Thyroid gland (tissue), 4 donors: ENCODE data around the gene RNF141. TPM values are rescaled to one million over a fixed set of nuclear protein-coding genes. Genes with fewer than 3 reads are reported as not detected.

Experiments
- DNase-seq, 2 donors: peaks; one replicate each; pipeline ENCODE4 v3.0.0-alpha.2; 2019
- H3K27ac ChIP-seq, 3 donors: fragments of 200-600 bp; sonication (generic); 1 replicate in 2 of 3; 2 replicates in 1 of 3; pipeline ENCODE4 v1.5.1; 2016 to 2019; ENCODE audit warnings: mild to moderate bottlenecking in 1 of 3, moderate library complexity in 1 of 3
- H3K27me3 ChIP-seq: fragments of 200-600 bp; sonication (generic); one replicate; pipeline ENCODE4 v1.5.1; 2019
- H3K36me3 ChIP-seq, 2 donors: fragments of 200-600 bp; sonication (generic); one replicate each; pipeline ENCODE4 v1.5.1; 2016 to 2019
- H3K4me1 ChIP-seq, 2 donors: fragments of 200-600 bp; sonication (generic); one replicate each; pipeline ENCODE4 v1.5.1; 2017 to 2019
- H3K4me3 ChIP-seq, 3 donors: fragments of 200-600 bp; sonication (generic); replicated peaks in 1 of 3; 1 replicate in 2 of 3; 2 replicates in 1 of 3; pipeline ENCODE4 v1.5.1; 2016; ENCODE audit warnings: mild to moderate bottlenecking in 1 of 3
- H3K9me3 ChIP-seq: fragments of 200-600 bp; sonication (generic); one replicate; pipeline ENCODE4 v1.5.1; 2017
- CTCF ChIP-seq, 6 experiments: fragments of 200-600 bp in 3 of 6; fragments of 450-650 bp in 3 of 6; sonication (generic) in 3 of 6; IDR thresholded peaks; one replicate each; pipeline ENCODE4 v1.5.1; 2016 to 2019; ENCODE audit warnings: antibody characterized with exemption in 6 of 6, mild to moderate bottlenecking in 2 of 6, inconsistent platforms in 1 of 6, moderate library complexity in 1 of 6
- POLR2A ChIP-seq, 2 donors: fragments of 450-650 bp; IDR thresholded peaks; one replicate each; pipeline ENCODE4 v1.6.1; 2017; ENCODE audit warnings: antibody characterized with exemption in 2 of 2, mild to moderate bottlenecking in 2 of 2, moderate library complexity in 1 of 2
- WGBS, 2 donors: methylation state at CpG; one replicate each; pipeline ENCODE4 v1.1.5; 2017; 5-methylcytosine and 5-hydroxymethylcytosine counted together
- intact Hi-C: fragments of 100-400 bp; cut with DNase I; formaldehyde crosslinking; loops from one replicate; pipeline ENCODE4 v1.15.1; 2023
- total RNA-seq, 4 donors: library from RNA; depleted of rRNA; stranded (reverse); fragments of >200 nt; gene quantifications; one replicate each; pipeline ENCODE4 v1.2.3, GENCODE V29; 2016

The RNF141 gene
- total RNA-seq, 4 donors from 2014 or later: 32.4 to 45.3 (median 40.7) TPM

GRCh38 chr11:10519630-10520029 is 21.4 kb downstream of the RNF141 start:
- H3K4me3 ChIP-seq: no peak overlapping the region
- DNase-seq: no peak
- H3K4me1 ChIP-seq: no peaks in the 10 kb centered on the region
- WGBS, 2 donors: 95 to 100% methylated on average over 2 of the region's 2 CpGs
- H3K9me3 ChIP-seq: no peaks in the 10 kb centered on the region
- H3K36me3 ChIP-seq: peaks cover 0 to 10% of the 10 kb centered on the region in 2 donors
- H3K27me3 ChIP-seq: no peaks in the 10 kb centered on the region
- TF ChIP-seq POLR2A (IDR thresholded peaks at IDR 0.05): no peak
- TF ChIP-seq CTCF (IDR thresholded peaks at IDR 0.05): no peak
- intact Hi-C loops: no loop called here
- H3K27ac ChIP-seq: no peak overlapping the region

GRCh38 chr11:10518891-10519290 is 22.1 kb downstream of the RNF141 start:
- H3K36me3 ChIP-seq: peaks cover 0 to 6% of the 10 kb centered on the region in 2 donors
- no peak for DNase-seq
- no peak overlapping the region for H3K4me3 ChIP-seq
- TF ChIP-seq POLR2A (IDR thresholded peaks at IDR 0.05) (no peak), CTCF (IDR thresholded peaks at IDR 0.05) (no peak)
- 96 to 97% methylated on average over 2 of the region's 2 CpGs for WGBS, 2 donors
- H3K4me1 ChIP-seq: no peaks in the 10 kb centered on the region
- H3K27me3 ChIP-seq: no peaks in the 10 kb centered on the region
- no peaks in the 10 kb centered on the region for H3K9me3 ChIP-seq
- no peak overlapping the region for H3K27ac ChIP-seq
- intact Hi-C loops: no loop called here

GRCh38 chr11:10518123-10518522 is 22.9 kb downstream of the RNF141 start:
- Histone ChIP-seq H3K27ac (no peak overlapping the region), H3K4me1 (no peaks in the 10 kb centered on the region), H3K9me3 (no peaks in the 10 kb centered on the region), H3K27me3 (no peaks in the 10 kb centered on the region), H3K4me3 (no peak overlapping the region), H3K36me3 (peaks cover 0 to 6% of the 10 kb centered on the region in 2 donors)
- intact Hi-C loops: no loop called here
- TF ChIP-seq POLR2A (IDR thresholded peaks at IDR 0.05): no peak
- TF ChIP-seq CTCF (IDR thresholded peaks at IDR 0.05): no peak
- DNase-seq: no peak

GRCh38 chr11:10515418-10515817 is 25.6 kb downstream of the RNF141 start:
- Histone ChIP-seq H3K4me1 (no peaks in the 10 kb centered on the region), H3K27ac (no peak overlapping the region), H3K27me3 (no peaks in the 10 kb centered on the region), H3K4me3 (no peak overlapping the region), H3K9me3 (no peaks in the 10 kb centered on the region), H3K36me3 (peaks cover 0 to 6% of the 10 kb centered on the region in 2 donors)
- 95 to 96% methylated on average over 3 of the region's 3 CpGs for WGBS, 2 donors
- intact Hi-C loops: no loop called here
- TF ChIP-seq POLR2A (IDR thresholded peaks at IDR 0.05): no peak
- no peak for TF ChIP-seq CTCF (IDR thresholded peaks at IDR 0.05)
- DNase-seq: no peak

GRCh38 chr11:10514709-10515108 is 26.3 kb downstream of the RNF141 start:
- no peak for TF ChIP-seq CTCF (IDR thresholded peaks at IDR 0.05)
- no peak for TF ChIP-seq POLR2A (IDR thresholded peaks at IDR 0.05)
- H3K4me1 ChIP-seq: no peaks in the 10 kb centered on the region
- DNase-seq: no peak
- no peaks in the 10 kb centered on the region for H3K27me3 ChIP-seq
- intact Hi-C loops: no loop called here
- WGBS, 2 donors: 90 to 99% methylated on average over 2 of the region's 2 CpGs
- H3K27ac ChIP-seq: no peak overlapping the region
- no peak overlapping the region for H3K4me3 ChIP-seq
- H3K9me3 ChIP-seq: no peaks in the 10 kb centered on the region
- peaks cover 0 to 3% of the 10 kb centered on the region in 2 donors for H3K36me3 ChIP-seq
